ENCODE data around the gene AMPD3.

The AMPD3 gene

DNA sequence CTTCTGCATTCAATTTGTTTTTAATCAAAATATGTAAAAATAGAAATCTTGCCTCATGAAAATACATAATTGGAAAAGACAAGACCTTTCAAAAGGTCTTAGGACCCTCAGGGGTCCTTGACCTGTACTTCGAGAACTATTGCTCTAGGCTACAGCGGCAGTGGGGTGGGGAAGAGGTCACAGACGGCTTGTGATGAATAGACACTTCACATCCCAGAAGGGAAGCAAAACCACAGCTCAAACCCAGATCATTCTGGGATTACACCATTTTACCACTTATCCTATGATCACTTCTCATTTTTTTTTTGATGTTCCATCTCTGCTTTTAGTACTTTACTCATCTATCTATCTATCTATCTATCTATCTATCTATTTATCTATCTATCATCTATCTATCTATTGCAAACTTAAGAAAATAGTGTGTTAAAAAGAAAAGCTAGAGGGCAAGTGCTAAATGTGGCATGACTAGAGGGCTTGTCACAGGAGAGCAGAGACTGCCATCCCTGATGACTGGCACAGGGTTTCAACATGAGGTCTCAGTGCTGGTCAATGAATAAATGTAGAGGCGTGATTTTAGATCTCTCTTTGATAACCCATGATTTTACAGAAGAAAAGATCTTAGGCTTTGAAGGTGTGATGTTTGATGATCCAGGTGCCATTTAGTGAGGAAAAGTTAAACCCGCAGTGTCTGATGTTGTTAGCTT is 48.9 kb downstream of the AMPD3 start:
- DNase-seq (ENCODE audit: low read depth): no peak

DNA sequence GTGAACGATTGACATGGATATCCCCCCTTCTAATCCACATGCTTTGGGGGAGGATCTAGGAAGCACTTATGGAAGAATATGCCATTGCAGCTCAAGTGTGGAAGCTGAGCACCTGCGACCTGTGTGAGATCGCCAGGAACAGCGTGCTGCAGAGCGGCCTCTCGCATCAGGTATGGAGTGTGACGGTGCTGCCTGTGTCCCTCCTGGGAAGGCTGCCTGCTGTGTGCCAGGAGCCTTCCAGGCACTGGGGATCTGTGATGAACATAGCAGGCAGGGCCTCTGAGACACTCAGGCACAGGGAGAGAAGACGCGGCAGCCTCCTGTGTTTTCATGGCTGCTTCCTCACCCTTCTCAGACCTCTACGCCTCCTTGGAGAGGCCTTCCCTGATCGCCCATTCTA is 49.4 kb downstream of the AMPD3 start:
- DNase-seq (ENCODE audit: low read depth): no peak

DNA sequence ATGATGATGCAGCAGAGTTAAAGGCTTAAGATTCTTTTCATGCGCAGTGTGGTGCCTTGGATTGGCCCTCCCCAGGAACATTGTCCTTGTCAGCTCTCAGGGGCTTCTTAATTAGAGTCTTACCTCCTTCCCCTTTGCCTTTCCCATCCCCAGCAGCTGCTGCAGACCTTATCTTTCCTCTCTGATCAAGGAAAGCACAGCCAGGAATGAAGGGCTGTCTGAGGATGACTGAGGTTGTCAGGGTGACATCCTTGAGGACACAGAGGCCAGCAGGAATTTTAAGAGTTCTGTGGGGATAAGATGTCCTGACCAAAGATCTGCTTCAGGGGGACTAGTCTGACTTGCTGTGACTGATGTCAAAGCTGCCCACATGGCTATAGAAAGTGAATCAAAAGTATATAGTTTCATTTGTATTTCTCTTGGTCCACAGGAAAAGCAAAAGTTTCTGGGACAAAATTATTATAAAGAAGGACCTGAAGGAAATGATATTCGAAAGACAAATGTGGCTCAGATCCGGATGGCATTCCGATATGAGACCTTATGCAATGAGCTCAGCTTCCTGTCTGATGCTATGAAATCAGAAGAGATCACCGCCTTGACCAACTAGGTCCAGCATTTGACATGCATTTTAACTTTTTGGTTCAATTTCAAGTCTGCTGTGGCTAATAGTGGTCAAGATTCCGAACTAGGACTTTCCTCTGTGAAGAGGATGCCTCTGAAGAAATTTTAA is 50.4 kb downstream of the AMPD3 start:
- DNase-seq (ENCODE audit: low read depth): no peak

DNA sequence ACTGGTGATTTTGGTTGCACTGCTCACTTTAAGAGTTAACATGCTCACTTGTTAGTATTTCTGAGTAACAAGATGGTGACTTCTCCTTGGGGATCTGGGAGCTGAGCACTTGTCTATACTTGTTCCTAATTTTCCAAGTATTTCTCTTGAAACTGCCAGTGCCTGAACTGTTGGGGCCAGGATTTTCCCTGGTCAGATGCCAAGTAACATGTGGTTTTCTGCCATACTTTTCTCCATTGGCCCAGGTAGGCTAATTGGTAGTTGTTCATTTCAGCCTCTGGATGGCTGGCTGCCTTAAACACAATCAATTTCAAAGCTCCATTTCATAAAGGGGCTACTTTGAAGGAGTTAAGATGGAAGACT is 50.9 kb downstream of the AMPD3 start:
- no peak for DNase-seq (ENCODE audit: low read depth)

DNA sequence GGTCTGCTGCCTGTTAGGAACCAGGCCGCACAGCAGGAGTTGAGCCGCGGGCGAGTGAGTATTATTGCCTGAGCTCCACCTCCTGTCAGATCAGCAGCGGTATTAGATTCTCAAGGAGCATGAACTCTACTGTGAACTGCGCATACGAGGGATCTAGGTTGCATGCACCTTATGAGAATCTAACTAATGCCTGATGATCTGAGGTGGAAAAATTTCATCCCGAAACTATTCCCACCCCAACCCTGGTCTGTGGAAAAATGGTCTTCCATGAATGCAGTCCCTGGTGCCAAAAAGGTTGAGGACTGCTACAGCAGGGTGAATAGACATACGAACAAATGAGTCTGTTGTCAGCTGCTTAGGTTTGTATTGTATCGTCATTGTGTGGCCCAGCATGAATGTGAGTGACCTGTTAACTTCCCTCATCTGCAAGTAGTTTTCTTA is 56.1 kb downstream of the AMPD3 start:
- no peak for DNase-seq (ENCODE audit: low read depth)

DNA sequence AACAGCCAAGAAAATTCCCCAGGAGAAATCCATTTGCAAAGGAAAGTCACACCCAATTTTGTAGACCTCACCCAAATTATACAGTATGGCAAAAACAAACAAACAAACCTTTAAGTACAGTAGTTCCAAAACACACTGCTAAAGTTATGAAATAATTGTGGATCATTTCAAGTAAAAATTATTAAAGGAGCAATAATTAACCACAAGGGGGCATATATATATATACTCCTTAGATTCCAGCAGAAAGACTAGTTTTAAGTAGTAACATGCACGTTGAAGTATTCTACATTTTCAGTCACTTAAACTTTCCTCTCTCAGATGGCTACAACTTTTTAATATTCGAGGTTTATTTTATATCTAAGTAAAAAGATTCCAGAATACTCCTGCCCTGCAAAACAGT is 59.1 kb downstream of the AMPD3 start:
- no peak for DNase-seq (ENCODE audit: low read depth)

DNA sequence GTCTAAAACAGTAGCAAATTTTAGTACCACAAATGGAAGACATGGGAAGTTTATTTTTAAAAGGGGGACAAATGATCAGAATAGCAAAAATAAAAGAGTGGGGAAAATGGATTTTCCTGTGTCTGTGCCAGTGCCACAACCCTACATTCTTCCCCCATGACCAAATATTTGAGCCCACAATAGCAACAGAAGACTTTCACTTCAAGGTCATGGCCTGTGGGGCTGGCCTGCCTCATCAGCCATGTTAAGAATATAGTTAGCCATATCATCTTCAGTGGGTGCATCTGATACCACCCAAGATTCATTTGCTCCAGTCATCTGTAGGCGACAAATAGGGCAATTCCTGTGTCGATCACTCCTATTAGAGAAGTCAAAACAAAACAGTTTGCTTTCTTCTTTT is 59.6 kb downstream of the AMPD3 start:
- no peak for DNase-seq (ENCODE audit: low read depth)

DNA sequence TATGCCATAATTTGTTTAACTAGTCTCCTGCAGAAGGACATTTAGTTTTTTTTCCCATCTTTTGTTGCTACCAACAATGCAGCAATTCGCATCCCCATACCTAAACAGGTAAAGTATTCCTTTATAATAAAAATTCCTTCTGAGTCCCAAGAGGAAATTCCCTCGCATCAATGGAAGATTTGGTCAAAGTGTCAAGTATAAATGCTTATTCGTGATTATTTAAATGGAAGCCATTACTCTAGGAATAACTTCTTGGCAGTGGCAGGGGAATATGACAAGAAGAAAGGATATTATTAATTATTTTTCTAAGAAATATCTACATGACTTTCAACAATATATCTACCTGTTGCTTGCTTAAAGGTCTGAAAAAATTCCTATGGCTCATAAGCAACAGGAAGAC is 60.4 kb downstream of the AMPD3 start:
- DNase-seq (ENCODE audit: low read depth): no peak

DNA sequence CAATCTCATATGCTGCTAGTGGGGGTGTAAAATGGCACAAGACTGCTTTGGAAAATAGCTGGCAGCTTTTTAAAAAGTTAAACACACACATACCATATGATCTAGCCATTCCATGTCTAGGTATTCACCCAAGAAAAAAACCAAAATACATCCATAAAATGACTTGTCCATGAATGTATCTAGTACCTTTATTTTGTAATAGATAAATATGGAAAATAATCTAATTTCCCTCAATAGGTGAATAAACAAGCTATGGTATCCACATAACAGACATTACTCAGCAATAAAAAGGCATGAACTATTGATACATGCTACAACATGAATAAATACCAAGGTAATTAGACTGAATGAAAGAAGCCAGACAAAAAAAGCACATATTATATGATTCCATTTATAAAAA is 63.1 kb downstream of the AMPD3 start:
- no peak for DNase-seq (ENCODE audit: low read depth)

DNA sequence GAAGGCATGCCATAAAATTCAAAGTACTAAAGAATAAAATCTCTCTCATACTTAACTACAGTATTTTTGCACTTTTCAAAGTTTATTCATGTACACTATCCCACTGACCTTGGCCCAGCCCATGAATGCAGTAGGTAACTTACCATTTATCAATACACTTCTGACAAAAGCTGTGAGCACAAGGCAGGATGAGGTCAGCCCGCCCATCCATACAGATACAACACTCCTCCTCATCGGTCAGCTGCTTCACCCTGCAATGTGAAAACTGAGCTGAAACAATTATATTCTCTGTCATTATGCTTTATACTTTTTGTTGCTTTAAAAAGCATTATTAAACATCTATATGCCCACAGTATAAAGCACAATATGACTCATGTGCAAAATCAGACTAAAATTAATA is 63.8 kb downstream of the AMPD3 start:
- DNase-seq (ENCODE audit: low read depth): no peak

DNA sequence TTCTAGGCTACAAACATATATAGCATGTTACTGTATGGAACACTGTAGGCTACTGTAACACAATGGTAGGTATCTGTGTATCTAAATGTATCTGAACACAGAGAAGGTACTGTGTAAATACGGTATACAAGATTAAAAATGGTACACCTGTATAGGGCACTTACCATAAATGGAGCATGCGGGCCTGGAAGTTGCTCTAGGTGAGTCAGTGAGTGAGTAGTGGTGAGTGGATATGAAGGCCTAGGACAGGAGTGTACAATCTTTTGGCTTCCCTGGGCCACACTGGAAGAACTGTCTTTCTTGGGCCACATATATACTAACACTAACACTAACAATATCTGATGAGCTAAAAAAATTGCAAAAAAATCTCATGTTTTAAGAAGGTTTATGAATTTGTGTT is 64.6 kb downstream of the AMPD3 start:
- no peak for DNase-seq (ENCODE audit: low read depth)

DNA sequence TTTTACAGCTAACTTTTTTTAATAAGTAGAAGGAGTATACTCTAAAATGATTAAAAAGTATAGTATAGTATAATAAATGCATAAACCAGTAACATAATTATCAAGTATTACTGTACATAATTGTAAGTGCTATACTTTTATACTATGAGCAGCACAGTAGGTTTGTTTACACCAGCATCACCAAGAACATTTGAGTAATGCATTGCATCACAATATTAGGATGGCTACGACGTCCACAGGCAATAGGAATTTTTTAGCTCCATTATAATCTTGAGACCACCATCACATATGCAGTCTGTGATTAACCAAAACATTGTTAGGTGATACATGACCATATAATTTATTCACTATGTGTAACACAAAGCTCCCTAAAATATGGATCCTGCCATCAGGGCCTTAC is 65.5 kb downstream of the AMPD3 start:
- no peak for DNase-seq (ENCODE audit: low read depth)

DNA sequence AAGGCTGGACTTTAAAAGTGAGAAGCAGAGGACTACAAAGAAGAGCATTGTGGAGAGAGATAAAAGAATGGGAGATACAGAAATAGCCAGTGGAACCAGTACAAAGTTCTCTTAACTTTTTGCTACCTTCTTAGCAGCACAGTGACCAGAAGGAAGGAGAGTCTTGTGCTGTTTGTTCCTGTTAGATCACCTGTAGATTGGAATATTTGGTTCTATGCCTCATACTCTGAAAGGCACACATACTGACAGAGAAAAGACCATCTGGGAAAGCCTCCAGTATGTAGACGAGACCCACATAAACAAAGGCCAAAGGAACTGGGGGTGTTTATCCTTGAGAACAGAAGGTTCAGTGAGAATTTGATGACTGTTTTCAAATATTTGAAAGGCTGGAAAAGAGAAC is 67.2 kb downstream of the AMPD3 start:
- DNase-seq (ENCODE audit: low read depth): no peak

DNA sequence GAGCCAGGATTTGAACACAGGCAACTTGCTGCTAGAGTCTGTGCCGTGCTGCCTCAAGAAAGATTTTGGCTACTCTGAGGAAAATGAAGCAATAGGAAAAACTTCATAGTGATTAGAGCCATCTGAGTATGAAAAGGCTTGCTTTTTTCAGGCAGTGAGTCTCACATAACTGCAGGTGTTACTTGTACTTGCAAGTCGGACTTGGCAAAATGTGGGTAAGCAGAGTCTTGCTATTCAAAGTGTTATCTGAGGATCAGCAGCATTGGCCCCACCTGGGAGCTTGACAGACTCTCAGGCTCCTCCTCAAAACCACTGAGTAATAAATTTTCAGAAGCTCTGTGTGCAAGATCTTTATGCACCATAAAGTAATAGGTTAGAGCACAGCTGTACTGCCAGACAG is 67.9 kb downstream of the AMPD3 start:
- no peak for DNase-seq (ENCODE audit: low read depth)

DNA sequence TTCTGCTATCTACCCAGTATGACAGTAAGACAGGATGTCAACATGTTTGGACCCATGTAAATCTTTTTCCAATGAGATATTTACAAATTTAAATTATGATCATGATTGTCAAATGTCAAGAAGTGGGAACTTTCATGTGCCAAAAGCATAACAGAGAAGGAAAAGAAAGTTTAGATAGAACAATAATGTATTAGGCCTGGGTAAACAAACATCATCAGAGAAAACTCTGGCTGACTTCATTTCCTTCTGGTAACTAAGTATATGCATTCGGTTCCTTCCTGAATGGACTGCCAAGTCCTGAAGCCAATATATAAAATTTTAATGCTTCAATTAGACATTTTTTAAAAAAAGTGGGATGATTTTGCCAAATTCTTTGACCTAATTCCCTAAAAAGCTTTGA is 69.4 kb downstream of the AMPD3 start:
- no peak for DNase-seq (ENCODE audit: low read depth)

DNA sequence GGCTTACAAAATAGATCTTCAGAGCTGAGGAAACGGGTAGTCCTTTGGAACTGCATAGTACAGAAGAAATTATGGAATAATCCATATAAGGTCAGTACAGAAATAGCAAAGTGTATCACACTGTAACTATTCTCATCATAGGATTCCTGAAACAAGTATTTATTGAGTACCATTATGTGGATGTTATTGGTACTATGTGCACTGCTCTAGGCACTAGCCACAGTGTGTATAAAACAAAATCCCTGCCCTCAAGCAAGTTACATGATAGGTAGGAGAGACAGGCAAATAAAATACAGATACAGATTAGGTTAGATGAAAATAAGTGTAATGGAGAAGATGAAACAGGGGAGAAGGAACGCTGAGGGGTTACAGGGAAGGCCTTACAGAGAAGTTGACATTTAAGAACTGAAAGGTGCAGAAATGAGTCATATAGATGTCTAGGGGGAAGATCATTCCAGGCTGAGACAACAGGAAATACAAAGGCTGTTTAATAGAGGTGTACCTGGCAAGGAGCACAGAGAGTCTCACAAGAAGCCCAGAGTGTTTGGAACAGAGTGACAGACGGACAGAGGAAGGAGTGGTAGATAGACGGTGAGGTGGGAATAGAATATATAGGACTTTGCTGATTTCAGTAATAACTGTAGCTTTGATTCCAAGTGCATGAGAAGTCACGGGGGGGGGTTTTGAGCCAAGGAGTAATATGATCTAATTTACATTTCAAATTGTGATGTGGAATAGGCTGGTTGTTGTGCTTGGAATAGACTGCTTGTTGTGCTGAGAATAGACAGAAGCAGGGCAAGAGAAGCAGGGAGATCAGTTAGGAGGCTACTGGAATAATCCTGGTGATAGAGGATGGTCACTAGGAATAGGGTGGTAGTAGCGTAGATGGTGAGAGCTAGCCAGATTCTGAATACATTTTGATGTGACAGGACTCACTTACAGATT is 72.2 kb downstream of the AMPD3 start:
- no peak for DNase-seq (ENCODE audit: low read depth)

DNA sequence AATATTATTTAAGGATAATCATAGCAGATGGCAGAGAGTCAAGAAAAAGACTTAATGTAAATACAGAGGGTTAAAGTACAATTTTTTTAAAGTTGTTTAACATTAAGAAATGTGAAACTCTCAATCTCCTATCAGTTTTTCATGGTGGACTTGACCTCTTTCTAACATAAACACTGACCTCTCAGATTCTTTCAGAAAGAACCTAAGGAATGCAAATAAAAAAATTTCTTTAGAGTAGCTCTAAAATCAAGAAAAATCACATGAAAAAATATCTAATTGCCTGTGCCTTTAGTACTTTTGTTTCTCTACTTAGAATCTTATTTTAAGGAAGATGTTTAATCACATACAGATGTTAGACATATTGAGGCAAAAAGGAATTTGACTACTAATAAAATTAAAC is 73.1 kb downstream of the AMPD3 start:
- DNase-seq (ENCODE audit: low read depth): no peak

DNA sequence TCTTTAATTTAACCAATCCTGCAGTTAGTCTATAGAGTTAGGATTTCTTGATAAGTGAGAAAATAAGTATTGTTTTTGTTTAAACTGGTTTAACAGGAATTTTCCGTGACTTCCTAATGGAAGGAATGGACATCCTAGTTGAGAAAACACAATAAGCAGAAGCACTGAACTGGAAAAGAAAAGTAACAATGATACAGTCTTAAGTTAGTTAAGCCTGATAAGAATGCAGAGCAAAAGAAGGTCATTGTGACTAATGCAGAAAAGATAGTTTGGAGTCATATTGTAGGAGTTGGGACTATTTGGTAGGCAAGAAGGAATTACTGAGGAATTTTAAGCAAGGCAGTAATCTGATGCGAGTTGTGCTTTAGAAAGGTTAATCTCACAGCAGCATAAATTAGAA is 74.2 kb downstream of the AMPD3 start:
- no peak for DNase-seq (ENCODE audit: low read depth)

DNA sequence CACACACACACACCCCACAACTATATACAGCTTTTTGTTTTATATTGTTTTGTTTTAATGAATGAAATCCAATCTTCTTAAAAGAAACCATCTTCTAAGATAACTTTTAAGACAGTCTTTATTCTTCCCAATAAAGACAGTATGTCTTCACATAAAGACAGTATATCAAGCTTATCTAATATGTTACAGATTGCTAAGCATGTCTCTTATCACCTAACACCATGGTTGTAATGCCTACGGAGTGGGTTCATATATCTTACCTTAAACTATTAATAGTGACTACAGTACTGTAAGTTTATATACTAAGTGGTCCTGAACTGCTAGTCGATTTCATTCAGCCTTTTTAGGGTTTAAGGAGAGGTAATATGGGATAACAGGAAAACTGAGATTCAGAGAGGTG is 77.5 kb downstream of the AMPD3 start:
- DNase-seq (ENCODE audit: low read depth): no peak

DNA sequence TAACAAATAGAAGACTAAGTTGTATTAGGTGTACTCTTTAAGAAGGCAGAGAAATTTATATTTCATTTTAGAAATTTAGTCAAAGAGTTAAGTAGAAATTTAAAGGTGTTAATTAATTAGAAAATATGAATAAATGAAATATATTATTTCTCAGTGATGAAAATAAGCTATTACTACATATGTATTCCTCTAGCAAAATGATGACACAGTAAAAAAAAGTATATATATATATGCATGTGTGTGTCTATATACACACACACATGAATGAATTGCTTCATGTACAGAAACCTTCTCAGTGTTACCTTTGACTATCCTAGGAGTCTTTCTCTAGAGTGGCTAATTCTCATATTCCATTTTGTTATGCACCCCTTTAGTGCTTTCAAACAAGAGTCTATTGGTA is 78.3 kb downstream of the AMPD3 start:
- DNase-seq (ENCODE audit: low read depth): no peak

DNA sequence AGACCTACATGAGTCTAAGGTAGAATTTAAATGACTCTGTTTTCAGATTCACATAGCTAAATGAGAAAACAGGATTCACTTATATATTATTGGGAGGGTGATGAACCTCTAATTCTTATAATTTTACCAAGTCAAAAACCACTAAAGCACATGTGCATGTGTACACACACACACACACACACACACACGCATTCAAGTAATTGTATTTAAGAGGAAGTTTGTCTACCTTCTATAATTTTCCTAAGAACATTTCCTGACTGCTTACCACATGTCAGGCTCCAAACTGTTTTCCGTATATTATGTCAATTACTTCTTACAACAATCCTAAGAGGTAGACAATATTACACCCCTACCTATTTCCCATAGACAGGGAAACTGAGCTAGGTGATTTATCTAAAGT is 79.3 kb downstream of the AMPD3 start:
- DNase-seq (ENCODE audit: low read depth): no peak

DNA sequence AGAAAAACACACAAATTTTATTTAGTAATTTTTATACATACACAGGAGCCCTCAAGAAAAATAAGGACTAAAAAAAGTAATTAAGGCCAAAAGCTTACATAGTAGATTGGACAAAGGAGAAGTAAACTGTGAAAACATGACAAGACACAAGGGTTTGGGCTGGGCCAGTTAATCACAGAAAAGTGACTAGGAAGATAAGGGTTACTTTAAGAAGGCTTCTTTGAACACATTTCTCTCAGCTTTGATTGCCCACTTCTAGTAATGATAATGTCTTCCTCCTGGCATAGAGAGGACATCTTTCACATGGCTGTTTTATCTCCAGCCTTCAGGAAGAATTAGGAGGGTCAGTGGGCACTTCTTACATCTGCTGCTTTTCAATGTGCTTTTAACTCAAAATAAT is 82.5 kb downstream of the AMPD3 start:
- DNase-seq (ENCODE audit: low read depth): no peak

DNA sequence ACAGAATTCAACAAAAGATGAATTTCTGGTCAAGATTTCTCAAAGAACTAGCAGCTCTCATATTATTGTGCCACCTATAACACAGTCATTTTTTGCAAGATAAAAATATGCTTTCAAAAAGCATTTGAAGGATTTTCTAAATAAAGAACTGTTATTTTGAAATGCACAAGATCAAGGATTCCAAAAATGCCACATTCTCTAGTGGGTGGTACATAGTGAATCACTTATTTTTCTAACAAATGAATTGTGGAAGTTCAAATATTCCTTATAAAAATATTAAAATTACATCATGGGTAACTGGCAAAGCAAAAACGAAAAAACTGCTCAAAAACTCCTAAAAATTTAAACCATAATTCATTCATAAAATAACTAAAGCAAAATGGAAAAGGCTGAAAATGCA is 83.9 kb downstream of the AMPD3 start:
- DNase-seq (ENCODE audit: low read depth): no peak

Data from fibroblast of the conjunctiva (primary cell).